ENCODE data around the gene OASL.

OASL gene

DNA sequence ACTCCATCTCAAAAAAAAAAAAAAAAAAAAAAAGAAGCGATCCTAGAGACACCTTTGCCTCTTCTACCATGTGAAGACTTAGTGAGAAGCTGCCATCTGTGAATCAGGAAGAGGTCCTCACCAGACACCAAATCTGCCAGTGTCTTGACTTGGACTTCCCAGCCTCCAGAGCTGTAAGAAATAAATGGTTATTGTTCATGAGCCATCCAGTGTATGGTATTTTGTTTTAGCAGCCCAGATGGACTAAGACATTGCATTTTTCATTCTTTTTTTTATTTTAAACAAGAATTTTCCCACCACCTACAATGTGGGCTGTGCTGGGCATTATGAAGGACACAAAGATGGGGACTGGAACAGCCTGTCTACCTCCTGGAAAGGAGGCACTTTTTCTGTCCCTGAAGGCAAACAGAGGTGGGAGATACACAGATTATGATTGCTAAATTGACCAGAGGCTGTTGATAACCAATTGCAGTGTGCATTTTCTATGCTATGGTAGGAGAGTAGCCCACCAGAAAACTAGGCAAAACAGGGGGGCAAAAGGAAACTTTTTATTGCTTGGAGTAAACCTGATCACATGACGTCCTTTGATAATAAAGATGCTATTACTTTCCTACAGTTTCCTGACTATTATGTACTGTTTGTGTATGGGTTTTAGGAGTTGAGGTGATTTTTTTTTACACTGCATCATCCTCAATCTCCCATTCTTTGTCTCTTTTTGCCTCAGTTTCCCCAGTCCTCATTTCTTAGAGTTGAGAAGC is 20.0 kb downstream of the OASL start:
- TF ChIP-seq MYC (IDR thresholded peaks at IDR 0.05; ENCODE audit: low read depth, low read length): no peak
- no peak for TF ChIP-seq CTCF (IDR thresholded peaks at IDR 0.05; ENCODE audit: low read depth, low read length)
- no peak for TF ChIP-seq POLR2A (IDR thresholded peaks at IDR 0.05; ENCODE audit: extremely low read depth, insufficient read length)
- TF ChIP-seq, protein P1, sequence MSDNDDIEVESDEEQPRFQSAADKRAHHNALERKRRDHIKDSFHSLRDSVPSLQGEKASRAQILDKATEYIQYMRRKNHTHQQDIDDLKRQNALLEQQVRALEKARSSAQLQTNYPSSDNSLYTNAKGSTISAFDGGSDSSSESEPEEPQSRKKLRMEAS (IDR thresholded peaks at IDR 0.05; ENCODE audit: low read depth, low read length): no peak
- DNase-seq (ENCODE audit: low read depth): no peak
- H3K4me3 ChIP-seq (ENCODE audit: low read depth, low read length): no peak overlapping the region

GRCh38 chr12:121017966-121018491 is 21.0 kb downstream of the OASL start:
- no peak for DNase-seq (ENCODE audit: low read depth)
- no peak for TF ChIP-seq POLR2A (IDR thresholded peaks at IDR 0.05; ENCODE audit: extremely low read depth, insufficient read length)
- TF ChIP-seq MYC (IDR thresholded peaks at IDR 0.05; ENCODE audit: low read depth, low read length): no peak
- TF ChIP-seq CTCF (IDR thresholded peaks at IDR 0.05; ENCODE audit: low read depth, low read length): no peak
- TF ChIP-seq, protein P1 (IDR thresholded peaks at IDR 0.05; ENCODE audit: low read depth, low read length): no peak

GRCh38 chr12:121015825-121016766 is 22.9 kb downstream of the OASL start, which contains the start of gene C12orf43:
C12orf43 (minus strand) TSS chr12:121016487; CDS start chr12:121016474, 13 bp downstream.
- no peak for TF ChIP-seq CTCF (IDR thresholded peaks at IDR 0.05; ENCODE audit: low read depth, low read length)
- TF ChIP-seq, protein P1 (IDR thresholded peaks at IDR 0.05; ENCODE audit: low read depth, low read length): peak; percentile 88
- peak; percentile 52 for TF ChIP-seq POLR2A (IDR thresholded peaks at IDR 0.05; ENCODE audit: extremely low read depth, insufficient read length)
- TF ChIP-seq MYC (IDR thresholded peaks at IDR 0.05; ENCODE audit: low read depth, low read length): peak; percentile 72
- DNase-seq (ENCODE audit: low read depth): peak; percentile 96
- H3K4me3 ChIP-seq (ENCODE audit: low read depth, low read length): peak within 1 kb of the TSS; percentile 84

More at GRCh38 chr12:121017966-121018491, 21.0 kb downstream of the OASL start:
- no peak overlapping the region for H3K4me3 ChIP-seq (ENCODE audit: low read depth, low read length)

- H3K4me3 ChIP-seq (ENCODE audit: low read depth, low read length): no peak overlapping the region
- DNase-seq (ENCODE audit: low read depth): no peak
- TF ChIP-seq, protein P1 (IDR thresholded peaks at IDR 0.05; ENCODE audit: low read depth, low read length): no peak
- TF ChIP-seq MYC (IDR thresholded peaks at IDR 0.05; ENCODE audit: low read depth, low read length) (no peak), CTCF (IDR thresholded peaks at IDR 0.05; ENCODE audit: low read depth, low read length) (no peak), POLR2A (IDR thresholded peaks at IDR 0.05; ENCODE audit: extremely low read depth, insufficient read length) (no peak)
Measured at GRCh38 chr12:121013715-121014114, 25.3 kb downstream of the OASL start.

DNA sequence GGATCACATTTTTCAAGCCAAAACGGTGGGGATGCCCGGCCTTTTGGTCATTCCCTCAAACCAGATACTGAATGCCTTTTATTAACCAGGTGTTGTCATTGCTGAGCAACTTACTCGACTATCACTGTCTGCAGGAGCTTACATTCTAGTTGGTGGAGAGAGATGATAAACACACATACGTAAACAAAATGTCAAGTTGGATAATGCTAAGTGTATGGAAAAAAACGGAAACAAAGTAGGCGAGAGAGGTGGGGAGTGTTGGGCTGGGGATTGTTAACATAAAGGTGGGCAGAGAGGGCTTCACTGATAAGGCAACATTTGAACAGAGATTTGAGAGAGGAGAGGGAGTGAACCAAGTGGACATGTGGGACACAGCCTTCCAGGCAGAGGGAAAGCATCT is 27.2 kb downstream of the OASL start:
- TF ChIP-seq MYC (IDR thresholded peaks at IDR 0.05; ENCODE audit: low read depth, low read length): no peak
- TF ChIP-seq CTCF (IDR thresholded peaks at IDR 0.05; ENCODE audit: low read depth, low read length): no peak
- TF ChIP-seq, protein P1 (IDR thresholded peaks at IDR 0.05; ENCODE audit: low read depth, low read length): no peak
- no peak for TF ChIP-seq POLR2A (IDR thresholded peaks at IDR 0.05; ENCODE audit: extremely low read depth, insufficient read length)
- no peak overlapping the region for H3K4me3 ChIP-seq (ENCODE audit: low read depth, low read length)
- DNase-seq (ENCODE audit: low read depth): no peak
